H1 (cell line): Measurements from ENCODE around the gene SLC38A5. TPM values are rescaled to one million over a fixed set of nuclear protein-coding genes. Genes with fewer than 3 reads are reported as not detected.

ENCODE experiments used
- CTCF ChIA-PET: fragments of 300-600 bp; sonication (Branson Sonifier 250); formaldehyde crosslinking; loops from one replicate; lab custom pipeline; 2021; ENCODE audit not compliant: partially characterized antibody; lab: Charles Lee
- POLR2A ChIA-PET: fragments of 300-600 bp; sonication (Branson Sonifier 250); formaldehyde crosslinking; loops from one replicate; lab custom pipeline; 2021; ENCODE audit warnings: inconsistent platforms; ENCODE audit not compliant: partially characterized antibody; lab: Charles Lee
- DNase-seq, 2 experiments: peaks; one replicate each; pipeline versions ENCODE4 v3.0.0 to v3.0.0-alpha.2; 2010 to 2022; ENCODE audit warnings: low spot score in 2 of 2, low read depth in 1 of 2, mixed read lengths in 1 of 2
- FAIRE-seq: peaks from 2 replicates; lab custom pipeline; 2011; peaks lifted over from hg19 to GRCh38; lab: Jason Lieb, UNC
- H2AFZ ChIP-seq: 2 replicates; pipeline ENCODE4 v1.8.1; 2012; ENCODE audit warnings: low read length, inconsistent platforms
- H2AK5ac ChIP-seq: 2 replicates; pipeline ENCODE4 v1.6.1; 2013; ENCODE audit warnings: low read depth, low read length
- H2BK120ac ChIP-seq: replicated peaks from 2 replicates; pipeline ENCODE3; 2013; ENCODE audit warnings: low read depth, low read length, inconsistent platforms
- H2BK12ac ChIP-seq: 2 replicates; pipeline ENCODE4 v1.6.1; 2013; ENCODE audit warnings: low read depth, low read length
- H2BK15ac ChIP-seq: 2 replicates; pipeline ENCODE4 v1.6.1; 2013; ENCODE audit warnings: low read length
- H2BK20ac ChIP-seq: 2 replicates; pipeline ENCODE4 v1.6.1; 2013; ENCODE audit warnings: low read length
- H2BK5ac ChIP-seq: 2 replicates; pipeline ENCODE4 v1.6.1; 2013; ENCODE audit warnings: low read depth, low read length
- H3K14ac ChIP-seq: 2 replicates; pipeline ENCODE4 v1.6.1; 2013; ENCODE audit warnings: inconsistent platforms; ENCODE audit not compliant: insufficient read length
- H3K18ac ChIP-seq: 2 replicates; pipeline ENCODE4 v1.6.1; 2013; ENCODE audit warnings: low read length; ENCODE audit errors: extremely low read depth
- H3K23ac ChIP-seq: 2 replicates; pipeline ENCODE4 v1.6.1; 2013; ENCODE audit warnings: inconsistent platforms; ENCODE audit not compliant: insufficient read length
- H3K23me2 ChIP-seq: 2 replicates; pipeline ENCODE4 v1.6.1; 2013; ENCODE audit warnings: low read depth, low read length
- H3K27ac ChIP-seq: 2 replicates; pipeline ENCODE4 v1.6.1; 2011; ENCODE audit warnings: low read depth, low read length, inconsistent platforms
- H3K27me3 ChIP-seq, 4 experiments: replicated peaks in 1 of 4; 1 replicate in 1 of 4; 2 replicates in 3 of 4; pipeline versions ENCODE4 v1.6.1 to v1.8.1; 2011 to 2013; ENCODE audit warnings: low read length in 3 of 4, mild to moderate bottlenecking in 3 of 4, inconsistent platforms in 2 of 4, mixed read lengths in 2 of 4, moderate library complexity in 1 of 4; ENCODE audit not compliant: control insufficient read depth in 3 of 4, insufficient read depth in 3 of 4; ENCODE audit errors: extremely low read depth in 1 of 4
- H3K36me3 ChIP-seq, 4 experiments: 2 replicates each; pipeline versions ENCODE4 v1.6.1 to v1.8.1; 2011 to 2013; ENCODE audit warnings: mild to moderate bottlenecking in 4 of 4, low read length in 3 of 4, moderate library complexity in 2 of 4, control low read depth in 1 of 4, inconsistent platforms in 1 of 4; ENCODE audit not compliant: insufficient read depth in 4 of 4, control insufficient read depth in 2 of 4
- H3K4ac ChIP-seq: replicated peaks from 2 replicates; pipeline ENCODE3; 2013; ENCODE audit warnings: low read length, low read depth, mixed read lengths, inconsistent platforms; ENCODE audit not compliant: insufficient read length
- H3K4me1 ChIP-seq, 4 experiments: replicated peaks in 1 of 4; 1 replicate in 1 of 4; 2 replicates in 3 of 4; pipeline versions ENCODE4 v1.6.1 to v1.8.1; 2011 to 2013; ENCODE audit warnings: low read length in 3 of 4, inconsistent platforms in 2 of 4, mixed read lengths in 1 of 4; ENCODE audit not compliant: insufficient read depth in 4 of 4, control insufficient read depth in 3 of 4
- H3K4me2 ChIP-seq, 2 experiments: 2 replicates each; pipeline versions ENCODE4 v1.6.1 to v1.8.1; 2011 to 2013; ENCODE audit warnings: low read depth in 2 of 2, low read length in 2 of 2, control low read depth in 1 of 2, inconsistent platforms in 1 of 2, mild to moderate bottlenecking in 1 of 2; ENCODE audit not compliant: insufficient read depth in 1 of 2
- H3K4me3 ChIP-seq, 4 experiments: fragments of 200-600, 300-600 bp in 1 of 4; sonication (generic), shearing (Covaris generic), sonication (Bioruptor Twin) in 1 of 4; 2 replicates each; pipeline versions ENCODE4 v1.5.1 to v1.8.1; 2011 to 2016; ENCODE audit warnings: low read length in 4 of 4, low read depth in 3 of 4, control low read depth in 2 of 4, inconsistent platforms in 2 of 4, mild to moderate bottlenecking in 2 of 4, mixed read lengths in 1 of 4, moderate library complexity in 1 of 4; ENCODE audit not compliant: insufficient read depth in 2 of 4; ENCODE audit errors: extremely low read depth in 1 of 4
- H3K56ac ChIP-seq: replicated peaks from 2 replicates; pipeline ENCODE3; 2013; ENCODE audit warnings: low read depth, mild to moderate bottlenecking, mixed read lengths, low read length, inconsistent platforms; ENCODE audit not compliant: insufficient read length
- H3K79me1 ChIP-seq: 2 replicates; pipeline ENCODE4 v1.6.1; 2013; ENCODE audit warnings: low read depth, low read length, control low read depth
- H3K79me2 ChIP-seq, 2 experiments: 2 replicates each; pipeline versions ENCODE4 v1.6.1 to v1.8.1; 2012 to 2013; ENCODE audit warnings: low read length in 2 of 2, mild to moderate bottlenecking in 2 of 2, inconsistent platforms in 1 of 2; ENCODE audit not compliant: insufficient read depth in 2 of 2, control insufficient read depth in 1 of 2
- H3K9ac ChIP-seq, 4 experiments: replicated peaks in 1 of 4; 1 replicate in 1 of 4; 2 replicates in 3 of 4; pipeline versions ENCODE4 v1.6.1 to v1.8.1; 2011 to 2013; ENCODE audit warnings: low read depth in 3 of 4, low read length in 3 of 4, control low read depth in 2 of 4, mild to moderate bottlenecking in 2 of 4, moderate library complexity in 2 of 4, inconsistent platforms in 1 of 4; ENCODE audit errors: extremely low read depth in 1 of 4
- H3K9me3 ChIP-seq, 2 experiments: 2 replicates each; pipeline versions ENCODE4 v1.6.1 to v1.8.1; 2012 to 2013; ENCODE audit warnings: mild to moderate bottlenecking in 2 of 2, moderate library complexity in 2 of 2, control low read depth in 1 of 2, inconsistent platforms in 1 of 2, low read depth in 1 of 2, low read length in 1 of 2, mixed read lengths in 1 of 2; ENCODE audit not compliant: insufficient read depth in 2 of 2
- H4K20me1 ChIP-seq, 2 experiments: replicated peaks in 1 of 2; 2 replicates each; pipeline versions ENCODE3 to v1.8.1; 2011 to 2013; ENCODE audit warnings: inconsistent platforms in 2 of 2, low read length in 2 of 2, mild to moderate bottlenecking in 1 of 2; ENCODE audit not compliant: insufficient read depth in 2 of 2, control insufficient read depth in 1 of 2
- H4K5ac ChIP-seq: 2 replicates; pipeline ENCODE4 v1.6.1; 2013; ENCODE audit warnings: low read length, low read depth, mixed read lengths, inconsistent platforms; ENCODE audit not compliant: insufficient read length
- H4K8ac ChIP-seq: 2 replicates; pipeline ENCODE4 v1.8.0; 2013; ENCODE audit warnings: mild to moderate bottlenecking, moderate library complexity, low read length, inconsistent platforms; ENCODE audit not compliant: insufficient read depth; ENCODE audit errors: extremely low read depth
- H4K91ac ChIP-seq: replicated peaks from 2 replicates; pipeline ENCODE3; 2013; ENCODE audit warnings: low read length, mixed read lengths, inconsistent platforms; ENCODE audit not compliant: insufficient read length
- CBX5 ChIP-seq: fragments of 300-800, 300-1000 bp; sonication (generic); IDR thresholded peaks from 2 replicates; pipeline ENCODE4 v1.7.1; 2016; ENCODE audit warnings: antibody characterized with exemption, low read length, low read depth
- CHD2 ChIP-seq: IDR thresholded peaks from 2 replicates; pipeline ENCODE4 v1.6.1; 2012; ENCODE audit warnings: low read length, improper control_type of control experiment
- CTBP2 ChIP-seq: IDR thresholded peaks from 2 replicates; pipeline ENCODE4 v1.7.0; 2011; ENCODE audit warnings: borderline replicate concordance, mild to moderate bottlenecking, moderate library complexity, mixed read lengths, low read length; ENCODE audit not compliant: insufficient read depth, insufficient read length
- GTF2F1 ChIP-seq: IDR thresholded peaks from 2 replicates; pipeline ENCODE4 v1.6.1; 2012; ENCODE audit warnings: low read depth, low read length, improper control_type of control experiment, borderline replicate concordance
- MAFK ChIP-seq: IDR thresholded peaks from 2 replicates; pipeline ENCODE4 v1.6.1; 2012; ENCODE audit warnings: low read depth, mild to moderate bottlenecking, improper control_type of control experiment, low read length
- PHF8 ChIP-seq: fragments of 200-600 bp; sonication (generic); conservative IDR thresholded peaks from 2 replicates; pipeline ENCODE4 v1.7.1; 2012; ENCODE audit warnings: low read depth, mild to moderate bottlenecking, inconsistent platforms, low read length, moderate library complexity
- POLR2A ChIP-seq, 2 experiments: IDR thresholded peaks; 1 replicate in 1 of 2; 2 replicates in 1 of 2; pipeline ENCODE4 v1.6.1; 2011; ENCODE audit warnings: low read depth in 2 of 2, low read length in 2 of 2, mild to moderate bottlenecking in 2 of 2; ENCODE audit errors: control extremely low read depth in 1 of 2
- POLR2AphosphoS5 ChIP-seq: IDR thresholded peaks from 2 replicates; pipeline ENCODE4 v1.6.1; 2011; ENCODE audit warnings: low read depth, low read length
- RAD21 ChIP-seq, 2 experiments: IDR thresholded peaks in 1 of 2; conservative IDR thresholded peaks in 1 of 2; 2 replicates each; pipeline ENCODE4 v1.6.1; 2011; ENCODE audit warnings: low read depth in 2 of 2, low read length in 2 of 2, improper control_type of control experiment in 1 of 2, inconsistent platforms in 1 of 2, mild to moderate bottlenecking in 1 of 2, moderate library complexity in 1 of 2
- RNF2 ChIP-seq: fragments of 200-900, 300-1000 bp; sonication (generic); IDR thresholded peaks from 2 replicates; pipeline ENCODE4 v1.7.1; 2016; ENCODE audit warnings: borderline replicate concordance, low read depth, mild to moderate bottlenecking, antibody characterized with exemption, low read length; ENCODE audit not compliant: poor library complexity, severe bottlenecking; ENCODE audit errors: missing control alignments
- RXRA ChIP-seq: IDR thresholded peaks from 2 replicates; pipeline ENCODE4 v1.6.1; 2011; ENCODE audit warnings: low read depth, mild to moderate bottlenecking, low read length, moderate library complexity; ENCODE audit not compliant: insufficient read depth
- TAF1 ChIP-seq: IDR thresholded peaks from 2 replicates; pipeline ENCODE4 v1.6.1; 2011; ENCODE audit warnings: mild to moderate bottlenecking, low read depth, low read length
- TBP ChIP-seq: IDR thresholded peaks from 2 replicates; pipeline ENCODE4 v1.6.1; 2011; ENCODE audit warnings: low read depth, low read length, improper control_type of control experiment
- WGBS, 2 experiments: shearing (Covaris generic) in 1 of 2; methylation state at CpG; one replicate each; pipeline versions ENCODE4 v1.1.6 to v1.1.7; 2013 to 2015; ENCODE audit warnings: low lambda C conversion rate in 2 of 2, mixed read lengths in 2 of 2, inconsistent platforms in 1 of 2, low coverage in 1 of 2, missing lambda C conversion rate in 1 of 2; ENCODE audit not compliant: insufficient replicate concordance in 2 of 2, insufficient coverage in 1 of 2, insufficient read length in 1 of 2; ENCODE audit errors: extremely low coverage in 1 of 2, missing lambda C conversion rate in 1 of 2; 5-methylcytosine and 5-hydroxymethylcytosine counted together
- polyA plus RNA-seq, 7 experiments: library from polyadenylated mRNA; depleted of rRNA in 3 of 7; stranded (reverse) in 5 of 7; unstranded in 2 of 7; fragments of >200 nt in 5 of 7; fragments of 200-250 nt in 2 of 7; gene quantifications; 1 replicate in 5 of 7; 2 replicates in 1 of 7; 4 replicates in 1 of 7; pipeline versions ENCODE4 v1.2.1 to v1.2.3, GENCODE V29; 2011 to 2013; ENCODE audit warnings: missing spikeins in 2 of 7, mixed read lengths in 2 of 7
- total RNA-seq: library from RNA; stranded (reverse); fragmentation: NEBNext Ultra II Directional; extraction: Animal tissue kit (Norgen Biotek cat#: 25700); gene quantifications from 2 replicates; pipeline ENCODE4 v1.2.1, GENCODE V29; 2021

The SLC38A5 gene
- total and polyA plus RNA-seq, 2 of the 8 experiments (the other 6 are each of a cell fraction or from before 2014, with no cell fraction given): 70.9 to 106 TPM

DNA sequence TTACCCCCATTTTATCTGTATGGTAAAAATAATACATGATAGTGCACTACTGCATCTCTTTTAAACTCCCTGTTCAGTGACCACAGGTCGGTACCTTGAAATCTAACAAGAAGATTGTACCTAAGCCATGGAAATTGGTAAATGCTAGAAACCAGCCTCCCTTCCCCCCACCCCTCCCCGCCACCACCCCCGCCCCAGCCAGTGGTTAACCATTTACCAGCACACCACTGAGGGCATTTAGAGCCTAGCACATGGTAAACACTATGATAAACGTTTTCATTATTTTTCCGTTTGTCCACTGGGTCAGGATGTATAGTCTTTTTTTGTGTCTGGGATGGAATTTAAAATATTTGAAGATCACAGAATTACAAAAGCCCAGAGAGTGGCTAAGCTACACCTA is 5.2 kb upstream of the SLC38A5 start:
- no peak overlapping the region for H2BK15ac ChIP-seq
- no peak overlapping the region for H2BK20ac ChIP-seq
- FAIRE-seq (no peak), DNase-seq (no peak)
- ChIA-PET CTCF (interaction anchor here (2.0 kb wide), 1 partner anchor 19 kb away, joined by 9 read pairs; no protein-coding TSS in a partner anchor), POLR2A (interaction anchor here (1.2 to 2.4 kb wide), 2 partner anchors 18 to 103 kb away, joined by 4 to 5 read pairs; no protein-coding TSS in a partner anchor)
- peaks cover 0 to 24% of the 10 kb centered on the region in 2 experiments; a peak in 2 of 4 replicates for H3K79me2 ChIP-seq
- no peak overlapping the region for H2BK120ac ChIP-seq
- peaks cover 3% of the 10 kb centered on the region; the same call in 1 of the 2 replicates for H3K23me2 ChIP-seq
- H3K36me3 ChIP-seq: peaks cover 0 to 6% (median 0%) of the 10 kb centered on the region in 4 experiments; a peak in 2 of 8 replicates
- WGBS, 2 experiments: 18% methylated on average over 3 of the region's 5 CpGs; no CpG with 5 or more reads in 1 of the 2 experiments
- no peak overlapping the region for H3K56ac ChIP-seq
- H2BK12ac ChIP-seq: no peak overlapping the region
- no peaks in the 10 kb centered on the region for H3K9me3 ChIP-seq
- 0 out of 2 replicates have a peak overlapping the region, but pooled peaks have one; percentile 84 for H2BK5ac ChIP-seq
- H4K5ac ChIP-seq: no peak overlapping the region
- H4K20me1 ChIP-seq: peaks cover 0 to 7% of the 10 kb centered on the region in 2 experiments
- no peak overlapping the region for H3K14ac ChIP-seq
- no peak overlapping the region for H2AK5ac ChIP-seq
- no peak overlapping the region for H4K8ac ChIP-seq
- no peak overlapping the region for H3K27ac ChIP-seq
- peak overlapping the region; percentile 74 to 77 for H3K4me2 ChIP-seq
- no peak overlapping the region for H3K23ac ChIP-seq
- H3K18ac ChIP-seq: no peak overlapping the region
- peak overlapping the region; percentile 74 to 93 (median 82) for H3K4me3 ChIP-seq
- H3K4me1 ChIP-seq: peaks cover 3 to 15% (median 8%) of the 10 kb centered on the region in 4 experiments
- no peak overlapping the region for H3K9ac ChIP-seq
- peak overlapping the region; percentile 96; the same call in 1 of the 2 replicates for H2AFZ ChIP-seq
- no peak overlapping the region for H4K91ac ChIP-seq
- H3K4ac ChIP-seq: no peak overlapping the region
- no peaks in the 10 kb centered on the region for H3K79me1 ChIP-seq
- no peaks in the 10 kb centered on the region for H3K27me3 ChIP-seq
- TF ChIP-seq RAD21 (IDR thresholded peaks at IDR 0.05 in 1 of 2, conservative IDR thresholded peaks at IDR 0.05 in 1 of 2; ENCODE audit: low read depth in 2 of 2, low read length in 2 of 2) (no peak), CBX5 (no peak), RNF2 (no peak), MAFK (no peak), TBP (no peak), CHD2 (no peak), CTBP2 (no peak), PHF8 (no peak), GTF2F1 (no peak), RXRA (no peak), TAF1 (no peak), POLR2AphosphoS5 (no peak), POLR2A (IDR thresholded peaks at IDR 0.05; ENCODE audit: control extremely low read depth in 1 of 2, low read depth in 2 of 2, low read length in 2 of 2) (no peak)
